Germinal center (tissue), 1 donor: ENCODE measurements around the gene LGALS3BP.
"Not testable (repeated sequence)": the region's sequence is repeated elsewhere in the genome, so short reads cannot be mapped to it uniquely, and the experiment has no call there.

Experiments
- DNase-seq: peaks from one replicate; pipeline ENCODE4 v3.0.0; 2012; ENCODE audit warnings: mixed read lengths, low spot score

The LGALS3BP gene, protein sequence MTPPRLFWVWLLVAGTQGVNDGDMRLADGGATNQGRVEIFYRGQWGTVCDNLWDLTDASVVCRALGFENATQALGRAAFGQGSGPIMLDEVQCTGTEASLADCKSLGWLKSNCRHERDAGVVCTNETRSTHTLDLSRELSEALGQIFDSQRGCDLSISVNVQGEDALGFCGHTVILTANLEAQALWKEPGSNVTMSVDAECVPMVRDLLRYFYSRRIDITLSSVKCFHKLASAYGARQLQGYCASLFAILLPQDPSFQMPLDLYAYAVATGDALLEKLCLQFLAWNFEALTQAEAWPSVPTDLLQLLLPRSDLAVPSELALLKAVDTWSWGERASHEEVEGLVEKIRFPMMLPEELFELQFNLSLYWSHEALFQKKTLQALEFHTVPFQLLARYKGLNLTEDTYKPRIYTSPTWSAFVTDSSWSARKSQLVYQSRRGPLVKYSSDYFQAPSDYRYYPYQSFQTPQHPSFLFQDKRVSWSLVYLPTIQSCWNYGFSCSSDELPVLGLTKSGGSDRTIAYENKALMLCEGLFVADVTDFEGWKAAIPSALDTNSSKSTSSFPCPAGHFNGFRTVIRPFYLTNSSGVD

DNA sequence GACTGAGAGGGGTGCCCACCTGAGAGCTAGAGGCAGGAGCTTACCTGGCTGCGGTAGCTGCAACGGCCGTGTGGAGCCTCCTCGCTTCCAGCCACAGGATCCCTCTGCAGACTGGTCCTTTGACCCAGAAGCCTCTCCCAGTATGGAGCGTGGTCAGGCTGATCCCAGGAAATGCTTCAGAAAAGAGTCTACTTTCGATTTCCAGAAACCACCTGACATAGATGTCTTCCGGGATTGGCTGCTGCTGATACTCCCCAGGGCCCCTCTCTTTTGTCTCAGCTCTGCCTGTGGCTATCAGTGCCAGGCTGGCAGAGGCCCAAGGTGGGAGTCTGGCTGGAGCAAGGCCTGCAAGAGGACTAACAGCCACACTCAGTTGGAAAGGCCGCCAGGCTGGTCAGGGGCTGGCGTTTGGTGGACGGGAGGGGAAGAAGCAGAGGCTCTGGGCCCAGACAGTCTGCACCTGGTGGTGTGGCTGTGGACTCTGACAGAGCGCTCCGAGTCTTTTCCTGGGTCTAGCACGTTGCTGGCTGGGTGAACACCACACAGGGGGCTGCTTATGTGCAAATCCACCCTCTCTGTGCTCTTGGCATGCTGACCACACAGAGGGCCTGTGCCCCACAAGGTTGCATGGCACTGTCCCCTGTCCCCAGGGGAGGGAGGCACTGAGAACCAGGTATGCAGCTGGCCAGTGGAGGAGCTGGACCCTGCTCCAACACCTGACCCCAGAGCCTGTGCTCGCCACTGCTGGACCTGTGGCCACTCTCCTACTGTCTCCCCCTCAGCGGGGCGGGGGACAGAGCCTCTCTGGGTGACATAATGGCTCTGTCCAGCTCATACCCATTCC lies at the start of gene LGALS3BP:
LGALS3BP (minus strand) TSS at position 144 of the 844 bp plus-strand sequence. CDS start 2,732 bp downstream, outside the sequence.
- DNase-seq = no peak

DNA sequence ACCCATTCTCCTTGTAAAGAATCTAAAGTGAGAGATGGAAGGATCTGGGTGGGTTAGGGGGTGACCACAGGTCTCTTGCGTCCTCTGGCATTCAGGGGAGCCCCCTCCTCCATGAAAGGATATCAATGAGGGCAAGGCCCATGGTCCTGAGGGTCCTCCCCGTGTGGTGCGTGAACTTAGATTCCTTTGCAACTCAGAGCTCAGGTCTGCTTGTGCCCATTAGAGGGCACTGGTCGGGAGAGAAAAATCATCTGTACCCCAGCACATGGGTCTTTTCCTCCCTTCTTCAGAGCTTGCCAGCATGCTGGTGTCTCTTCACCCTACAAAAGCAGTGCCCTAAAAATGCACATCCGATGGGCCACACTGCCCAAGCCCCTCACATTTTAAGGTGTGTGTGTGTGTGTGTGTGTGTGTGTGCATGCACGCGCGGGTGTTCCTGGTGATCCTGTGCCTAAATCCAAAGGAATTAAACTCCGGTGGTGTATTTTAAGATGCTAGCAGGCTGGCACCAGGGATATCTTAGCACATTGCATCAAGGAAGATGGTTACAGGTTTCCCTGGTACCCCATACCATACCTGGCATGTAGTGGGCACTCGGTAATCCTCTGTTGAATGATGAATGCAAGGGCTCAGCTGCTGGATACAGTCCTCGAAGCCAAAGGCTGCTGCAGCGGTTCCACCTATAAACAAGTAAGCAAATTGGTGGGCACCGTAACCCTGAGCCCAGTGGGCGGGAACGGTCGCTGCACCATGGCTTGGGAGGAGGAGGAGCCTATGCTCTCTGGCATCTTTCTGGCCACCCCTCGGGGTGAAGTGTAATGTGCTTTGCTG lies 49.0 kb upstream of the LGALS3BP start:
- no peak for DNase-seq

DNA sequence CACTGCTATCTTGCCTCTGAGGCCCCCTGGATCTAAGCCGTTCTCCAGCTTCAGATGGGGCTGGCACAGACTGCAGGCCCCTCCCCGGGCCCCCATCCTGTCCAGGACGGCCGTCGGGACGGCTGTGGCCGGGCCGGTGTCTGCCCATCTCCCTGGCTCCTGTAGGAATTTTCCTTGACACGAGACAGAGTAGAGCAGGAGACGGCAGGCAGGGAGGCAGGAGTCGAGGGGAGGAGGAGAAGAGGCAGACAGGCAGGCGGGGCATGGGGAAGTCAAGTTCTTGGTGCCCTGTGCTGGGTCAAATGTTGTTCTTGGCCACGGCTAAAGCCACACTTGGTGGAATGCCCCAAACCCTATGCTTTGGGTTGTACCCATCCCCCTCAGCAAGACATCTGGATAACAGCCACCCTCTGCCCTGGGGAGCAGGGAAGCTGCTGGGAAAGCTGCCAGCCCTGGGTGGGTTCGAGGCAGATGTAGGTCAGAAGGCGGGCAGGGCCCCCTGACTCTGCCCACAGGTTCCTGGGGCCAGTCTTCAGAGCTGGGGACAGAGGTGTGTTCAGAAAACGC lies 48.3 kb upstream of the LGALS3BP start:
- no peak for DNase-seq

DNA sequence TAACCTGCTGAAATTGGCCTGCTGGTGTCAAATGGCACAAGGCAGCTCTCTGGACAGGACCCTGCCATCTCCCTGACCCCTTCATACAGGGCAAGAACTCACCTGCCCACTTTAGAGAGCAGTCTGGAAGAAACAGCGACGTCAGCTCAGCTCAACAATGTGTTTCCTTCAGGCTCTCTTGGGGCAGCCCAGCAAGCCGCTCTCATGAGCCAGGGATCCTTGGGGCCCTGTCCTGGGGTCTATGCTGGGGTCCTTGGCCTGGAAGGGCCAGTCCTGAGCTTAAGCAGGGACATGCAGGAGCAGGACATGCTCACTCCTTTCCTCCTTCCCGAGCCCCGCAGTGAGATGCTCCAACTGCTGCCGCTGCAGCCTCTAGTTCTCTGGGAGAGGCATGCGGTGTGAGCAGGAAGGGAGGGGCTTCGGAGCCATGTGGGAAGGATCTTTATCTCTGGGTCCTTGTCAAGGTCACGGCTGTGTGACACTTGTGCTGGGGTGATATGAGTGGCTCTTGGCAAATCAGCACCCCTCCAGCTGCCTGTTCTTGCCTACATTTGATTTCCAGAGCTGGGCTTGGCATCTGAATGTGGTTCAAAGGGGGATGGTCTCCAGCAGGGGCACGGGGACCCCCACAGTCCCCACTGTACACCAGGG lies 47.7 kb upstream of the LGALS3BP start:
- DNase-seq = no peak

DNA sequence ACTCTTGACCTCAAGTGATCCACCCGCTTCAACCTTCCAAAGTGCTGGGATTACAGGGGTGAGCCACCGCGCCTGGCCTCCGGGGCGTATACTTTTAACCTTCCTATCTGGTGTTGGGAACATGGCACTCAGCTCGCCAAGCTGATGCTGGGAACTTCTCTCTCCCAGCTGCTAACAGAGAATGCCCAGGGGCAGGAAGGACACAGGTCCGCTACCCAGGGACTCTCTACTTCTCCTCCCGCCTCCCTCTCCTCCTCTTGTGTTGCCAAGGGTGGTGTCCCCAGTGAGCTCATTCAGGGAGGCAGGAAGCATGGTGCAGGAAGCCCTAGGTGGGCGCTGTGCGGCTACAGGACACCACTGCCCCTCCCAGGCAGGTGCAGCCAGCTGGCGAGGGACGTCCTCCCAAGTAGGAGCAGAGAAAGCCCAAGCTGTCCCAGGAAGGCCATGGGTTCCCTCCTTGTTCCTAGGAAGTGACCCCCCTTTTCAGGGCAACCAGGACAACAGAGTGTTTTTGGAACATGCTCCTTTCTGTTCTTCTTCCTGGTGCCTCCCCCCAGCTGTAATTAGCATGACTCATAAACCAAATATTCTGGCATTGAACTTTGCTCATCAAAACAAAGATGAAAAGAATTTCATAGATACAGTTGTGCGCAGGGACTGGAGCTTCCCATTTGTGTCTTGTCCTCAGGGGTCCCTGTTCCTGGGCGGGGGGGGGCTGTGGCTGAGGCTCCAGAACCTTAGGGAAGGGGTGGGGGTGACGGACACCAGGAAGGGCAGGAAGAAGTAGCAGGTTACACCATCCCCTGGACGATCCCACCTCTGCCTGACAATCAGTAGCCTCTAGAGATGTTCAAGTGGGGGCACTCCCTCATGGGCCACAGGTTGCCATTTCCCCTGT lies 46.9 kb upstream of the LGALS3BP start:
- no peak for DNase-seq

DNA sequence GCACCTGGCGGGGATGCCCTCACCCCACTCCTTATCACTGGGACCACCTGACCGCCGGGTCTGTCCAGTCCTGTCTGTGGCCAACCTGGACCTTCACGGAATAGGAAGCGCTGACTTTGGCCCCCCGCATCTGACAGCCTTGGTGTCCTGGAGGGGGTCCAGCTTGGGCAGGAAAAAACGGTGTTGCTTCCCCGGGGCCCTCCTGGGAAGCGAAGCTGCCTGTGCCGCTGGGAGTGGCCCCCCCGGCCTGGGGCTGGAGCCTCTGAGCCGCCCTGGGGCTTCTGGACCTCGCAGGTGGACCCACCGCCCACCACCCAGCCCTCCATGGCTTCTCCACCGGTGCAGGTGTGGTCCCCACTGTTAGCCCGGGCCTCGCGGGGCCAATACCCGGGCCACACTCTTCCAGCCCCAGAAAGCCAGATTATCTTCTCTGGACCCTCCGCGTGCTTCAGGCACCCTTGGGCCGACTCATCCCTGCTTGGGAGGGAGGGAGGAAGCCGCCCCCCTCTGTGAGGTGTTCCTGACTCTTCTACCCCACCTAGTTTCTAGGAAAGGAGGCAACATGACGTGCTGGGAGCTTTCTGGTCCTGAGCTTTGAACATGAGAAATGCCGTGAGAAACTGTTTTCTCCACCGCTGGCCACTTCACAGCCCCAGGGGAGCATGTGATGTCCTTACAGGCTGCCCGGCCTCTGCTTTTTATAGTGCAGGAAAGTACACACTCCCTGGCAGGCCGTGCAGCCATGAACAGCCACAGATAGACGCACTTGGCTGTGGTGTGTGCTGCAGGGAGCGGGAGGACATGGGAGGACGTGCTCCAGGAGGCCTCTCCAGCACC lies 45.4 kb upstream of the LGALS3BP start:
- no peak for DNase-seq

DNA sequence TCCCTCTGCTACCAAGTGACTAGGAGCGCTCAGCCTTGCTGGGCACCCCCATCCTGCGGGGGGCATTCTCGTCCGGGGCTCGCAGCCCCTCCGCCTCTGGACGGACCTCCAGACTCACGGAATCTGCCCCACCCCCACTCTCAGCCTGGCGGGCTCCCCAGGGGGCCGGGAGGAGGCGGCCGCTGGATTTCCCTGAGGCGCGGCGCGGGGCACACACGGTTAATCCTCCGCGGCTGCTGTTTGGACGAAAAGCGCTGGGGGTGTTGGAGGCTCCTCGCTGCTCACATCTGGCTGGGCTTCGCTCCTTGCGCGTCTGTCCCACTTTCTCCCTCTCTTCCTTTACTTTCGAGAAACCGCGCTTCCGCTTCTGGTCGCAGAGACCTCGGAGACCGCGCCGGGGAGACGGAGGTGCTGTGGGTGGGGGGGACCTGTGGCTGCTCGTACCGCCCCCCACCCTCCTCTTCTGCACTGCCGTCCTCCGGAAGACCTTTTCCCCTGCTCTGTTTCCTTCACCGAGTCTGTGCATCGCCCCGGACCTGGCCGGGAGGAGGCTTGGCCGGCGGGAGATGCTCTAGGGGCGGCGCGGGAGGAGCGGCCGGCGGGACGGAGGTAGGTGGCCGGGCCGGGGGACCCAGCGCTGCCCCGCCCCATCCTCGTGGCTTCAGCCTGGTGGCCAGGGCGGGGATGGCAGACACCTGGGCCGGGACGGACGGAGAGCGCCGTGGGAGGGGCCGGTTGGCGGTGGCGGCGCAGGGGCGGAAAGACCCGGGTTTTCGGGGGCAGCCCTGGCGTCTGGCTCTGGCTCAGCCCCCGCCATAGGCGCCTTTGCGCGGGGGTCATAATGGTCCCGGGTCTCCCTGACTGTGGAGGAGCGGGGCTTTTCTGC lies 44.4 kb upstream of the LGALS3BP start, which contains the start of gene C1QTNF1:
C1QTNF1 (plus strand) TSS at position 284 of the 886 bp plus-strand sequence. CDS start 19,800 bp downstream, outside the sequence.
- peak; percentile 38 for DNase-seq

DNA sequence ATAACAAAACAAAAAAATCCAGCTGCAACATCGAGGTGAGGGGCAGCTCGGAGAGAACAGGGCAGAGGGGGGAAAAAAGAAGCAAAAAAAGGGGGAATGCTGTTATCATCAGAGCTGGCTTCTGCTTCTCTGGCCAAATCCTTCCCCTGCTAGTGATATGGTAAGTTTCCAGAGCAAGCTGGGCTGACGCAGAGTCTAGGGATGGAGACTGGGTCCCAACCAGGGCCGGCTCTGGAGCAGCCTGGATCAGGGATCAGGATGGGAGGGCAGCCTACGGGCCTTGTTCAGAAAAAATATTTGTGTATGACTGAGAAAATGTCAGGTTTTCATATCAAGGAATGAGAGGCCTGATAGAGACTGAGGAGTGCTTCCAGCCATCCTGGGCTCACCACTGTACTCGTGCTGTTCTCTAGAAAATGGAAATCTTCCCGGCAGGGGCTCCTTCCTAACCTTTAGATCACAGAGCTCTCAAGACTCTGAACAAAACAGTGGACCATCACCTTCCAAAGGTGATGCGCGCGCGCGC lies 43.5 kb upstream of the LGALS3BP start:
- DNase-seq = no peak

DNA sequence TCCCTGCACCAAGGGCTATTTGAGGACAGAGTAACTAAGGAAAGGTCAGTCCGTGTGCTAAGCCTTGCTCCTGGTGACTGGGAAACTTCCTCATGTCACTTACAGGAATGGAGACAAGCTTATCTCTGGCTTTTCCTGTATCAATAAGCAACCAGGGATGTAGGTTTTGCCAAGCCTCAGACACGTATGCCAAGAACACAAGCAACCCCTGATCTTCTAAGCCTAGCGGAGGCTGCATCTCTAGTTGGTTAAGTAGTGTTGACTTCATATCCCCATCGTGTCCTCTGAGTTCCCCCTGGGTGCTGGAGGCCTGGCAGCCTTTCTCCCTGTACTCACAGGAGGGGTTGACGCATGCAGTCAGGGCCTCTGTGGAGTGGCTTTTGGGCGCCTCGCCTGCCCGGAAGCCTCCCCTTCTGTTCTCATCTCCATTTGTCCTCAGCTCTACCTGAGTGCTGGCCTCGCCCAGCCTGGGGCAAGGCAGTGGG lies 42.8 kb upstream of the LGALS3BP start:
- DNase-seq = no peak

DNA sequence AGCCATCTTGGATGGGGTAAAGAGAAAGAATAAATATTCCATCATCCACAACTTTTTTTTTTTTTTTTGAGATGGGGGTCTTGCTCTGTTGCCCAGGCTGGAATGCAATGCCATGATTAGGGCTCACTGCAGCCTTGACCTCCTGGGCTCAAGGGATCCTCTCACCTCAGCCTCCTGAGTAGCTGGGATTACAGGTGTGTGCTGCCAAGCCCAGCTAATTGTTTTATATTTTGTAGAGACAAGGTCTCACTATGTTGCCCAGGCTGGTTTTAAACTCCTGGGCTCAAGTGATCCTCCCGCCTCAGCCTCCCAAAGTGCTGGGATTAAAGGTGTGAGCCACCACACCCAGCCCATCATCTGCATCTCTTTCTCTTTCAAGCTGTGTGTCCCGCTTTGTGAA lies 42.2 kb upstream of the LGALS3BP start:
- not testable (repeated sequence) for DNase-seq

DNA sequence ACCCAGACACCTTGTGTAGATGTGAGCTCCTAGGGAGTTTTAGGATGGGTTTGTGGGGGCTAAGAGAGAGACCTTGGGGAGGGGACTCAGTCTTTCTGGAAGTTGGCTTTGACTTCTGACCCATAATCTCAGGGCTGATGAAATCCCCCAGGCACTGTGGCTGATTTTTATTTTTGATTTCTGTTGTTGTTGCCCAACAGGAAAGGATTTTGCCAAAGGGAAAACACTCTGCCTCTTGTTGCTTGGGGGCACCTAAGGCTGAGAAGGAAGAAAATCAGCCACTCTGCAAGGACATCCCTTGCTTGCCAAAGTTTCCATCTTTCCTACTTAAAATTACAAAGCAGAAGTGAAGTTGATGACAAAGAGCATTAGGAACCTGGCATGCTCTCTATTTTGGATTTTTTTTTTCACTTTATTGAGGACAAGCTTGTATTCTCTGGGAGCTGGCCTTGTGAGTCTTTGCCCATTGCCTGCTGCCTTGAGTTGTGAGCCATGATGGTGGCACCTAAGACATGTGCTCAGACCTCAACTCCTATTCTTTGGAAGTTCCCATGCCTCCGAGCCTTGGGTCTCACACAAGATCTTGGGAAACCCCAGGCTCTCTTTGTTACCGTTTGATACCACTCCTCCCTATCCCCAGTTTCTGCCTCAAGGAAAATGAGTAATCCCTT lies 41.0 kb upstream of the LGALS3BP start:
- no peak for DNase-seq

DNA sequence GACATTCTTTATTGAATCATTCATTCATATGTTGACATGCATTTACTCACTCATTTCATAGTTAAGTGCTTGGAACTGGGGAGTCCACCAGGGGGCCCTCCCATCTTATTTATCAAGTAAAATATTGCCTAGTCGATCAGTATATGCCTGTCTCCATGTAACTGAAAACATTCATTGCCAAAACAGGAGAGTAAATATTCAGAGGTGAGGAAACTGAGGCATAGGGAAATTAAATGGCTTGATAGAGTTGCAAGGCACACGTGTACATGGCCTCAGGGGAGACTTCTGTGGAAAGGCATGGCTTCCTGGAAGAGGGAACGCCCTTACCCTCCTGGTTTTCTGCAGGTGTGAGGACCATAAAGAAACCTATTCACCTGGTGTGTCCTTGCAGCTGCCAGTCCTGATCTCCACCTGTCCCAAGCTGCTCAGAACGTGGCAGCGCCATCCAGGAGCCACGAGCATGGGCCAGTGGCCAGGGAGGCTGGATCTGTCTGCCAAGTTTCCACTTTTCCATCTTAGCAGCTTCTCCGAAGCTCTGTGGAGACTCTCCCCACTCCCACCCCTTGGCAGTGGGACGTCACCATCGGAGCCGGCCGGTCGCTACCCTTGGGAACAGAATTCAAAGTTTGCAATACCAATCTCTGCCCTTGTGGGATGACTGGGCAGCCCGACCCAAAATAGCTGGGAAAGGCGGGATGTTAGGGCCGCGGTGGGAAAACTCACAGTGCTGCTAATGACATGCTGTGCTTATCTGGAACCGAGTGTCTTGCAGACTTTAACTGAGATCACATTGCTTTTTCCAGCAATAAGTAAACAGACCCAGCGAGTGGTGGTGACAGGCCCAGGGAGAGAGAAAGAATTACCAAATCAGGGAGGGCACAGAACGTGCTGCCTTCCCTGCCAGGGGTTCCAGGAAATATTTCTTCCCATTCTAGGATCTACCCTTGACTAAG lies 40.2 kb upstream of the LGALS3BP start:
- no peak for DNase-seq

DNA sequence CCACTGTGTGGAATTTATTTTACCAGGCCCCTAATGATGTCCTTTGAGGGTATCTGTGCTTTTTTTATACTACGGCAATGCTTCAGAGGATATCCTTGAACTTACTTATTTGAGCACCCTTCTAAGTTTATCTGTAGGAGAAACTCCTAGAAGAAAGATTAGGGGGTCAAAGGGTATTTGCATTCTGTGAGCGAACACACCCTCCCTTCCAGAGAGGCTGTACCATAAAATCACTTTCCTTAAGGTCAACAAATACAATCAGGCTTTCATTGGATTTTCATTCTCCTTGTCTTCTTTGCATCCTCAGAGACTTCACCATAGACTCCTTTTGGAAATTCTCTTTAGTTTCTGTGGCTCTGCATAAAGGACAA lies 39.5 kb upstream of the LGALS3BP start:
- DNase-seq = no peak

DNA sequence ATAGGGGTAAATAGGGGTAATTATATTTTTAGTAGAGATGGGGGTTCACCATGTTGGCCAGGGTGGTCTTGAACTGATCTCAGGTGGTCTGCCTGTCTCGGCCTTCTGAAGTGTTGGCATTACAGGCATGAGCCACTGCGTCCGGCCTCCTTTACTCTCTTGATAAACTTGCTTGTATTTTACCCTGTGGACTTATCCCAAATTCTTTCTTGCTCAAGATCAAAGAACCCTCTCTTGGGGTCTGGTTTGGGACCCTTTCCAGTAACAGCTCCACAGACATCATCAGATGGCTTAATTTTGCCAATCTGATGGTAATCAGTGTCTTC lies 38.6 kb upstream of the LGALS3BP start:
- DNase-seq = no peak

DNA sequence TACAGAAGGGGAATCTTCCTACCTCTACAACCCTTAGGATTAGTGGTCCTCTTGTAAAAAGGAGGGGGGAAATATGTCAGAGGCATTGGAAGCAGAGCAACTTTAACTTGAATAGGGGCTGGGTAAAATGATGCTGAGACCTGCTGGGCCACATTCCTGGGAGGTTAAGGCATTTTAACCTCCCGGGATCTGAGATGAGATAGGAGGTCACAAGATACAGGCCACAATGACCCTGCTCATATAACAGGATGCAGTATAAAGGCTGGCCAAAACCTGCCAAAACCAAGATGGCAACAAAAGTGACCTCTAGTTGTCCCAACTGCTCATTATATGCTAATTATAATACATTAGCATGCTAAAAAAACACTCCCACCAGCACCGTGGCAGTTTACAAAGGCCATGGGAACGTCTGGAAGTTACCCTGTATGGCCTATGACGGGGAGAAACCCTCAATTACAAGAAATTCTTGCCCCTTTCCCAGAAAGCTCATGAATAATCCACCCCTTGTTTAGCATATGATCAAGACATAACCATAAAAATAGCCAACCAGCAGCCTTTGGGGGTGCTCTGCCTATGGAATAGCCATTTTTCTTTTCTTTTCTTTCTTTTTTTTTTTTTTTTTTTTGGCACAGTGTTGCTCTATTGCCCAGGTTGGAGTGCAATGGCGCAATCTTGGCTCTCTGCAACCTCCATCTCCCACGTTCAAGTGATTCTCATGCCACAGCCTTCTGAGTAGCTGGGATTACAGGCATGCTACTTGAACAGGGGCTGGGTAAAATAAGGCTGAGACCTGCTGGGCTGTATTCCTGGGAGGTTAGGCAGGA lies 38.0 kb upstream of the LGALS3BP start:
- DNase-seq = no peak
